HepG2 (cell line): Measurements from ENCODE around the gene GTF2F2. TPM values are rescaled to one million over a fixed set of nuclear protein-coding genes. Genes with fewer than 3 reads are reported as not detected.

Experiments used
- AHR ChIP-seq: IDR thresholded peaks from 2 replicates; pipeline ENCODE4 v1.6.1; 2018; ENCODE audit warnings: missing genetic modification reagents, missing compliant biosample characterization
- BCL6 ChIP-seq: IDR thresholded peaks from 2 replicates; pipeline ENCODE4 v1.6.1; 2016; ENCODE audit warnings: missing genetic modification reagents, missing compliant biosample characterization
- DNMT1 ChIP-seq: sonication (generic); formaldehyde crosslinking; IDR thresholded peaks from 2 replicates; pipeline ENCODE4 v1.5.1; 2020; ENCODE audit warnings: mild to moderate bottlenecking, missing genetic modification reagents
- ERF ChIP-seq: IDR thresholded peaks from 2 replicates; pipeline ENCODE4 v1.6.1; 2018; ENCODE audit warnings: missing biosample characterization, missing genetic modification reagents
- FOSL1 ChIP-seq: sonication (generic); formaldehyde crosslinking; IDR thresholded peaks from 2 replicates; pipeline ENCODE4 v1.9.0; 2021; ENCODE audit warnings: missing genetic modification reagents, borderline replicate concordance
- GATA4 ChIP-seq: sonication (generic); IDR thresholded peaks from 2 replicates; pipeline ENCODE4 v1.6.1; 2016; ENCODE audit warnings: antibody characterized with exemption, low read depth, borderline replicate concordance
- ISX ChIP-seq: sonication (generic); formaldehyde crosslinking; conservative IDR thresholded peaks from 2 replicates; pipeline ENCODE4 v1.5.0; 2020; ENCODE audit warnings: missing genetic modification reagents
- KDM5A ChIP-seq: fragments of 200-600 bp; sonication (generic); IDR thresholded peaks from 2 replicates; pipeline ENCODE4 v1.7.0; 2018; ENCODE audit warnings: antibody characterized with exemption, mild to moderate bottlenecking, low read length, borderline replicate concordance
- KLF16 ChIP-seq, 2 experiments: sonication (generic) in 1 of 2; formaldehyde crosslinking in 1 of 2; IDR thresholded peaks; 2 replicates each; pipeline versions ENCODE4 v1.6.1 to v1.8.0; 2016 to 2023; ENCODE audit warnings: missing genetic modification reagents in 2 of 2, missing compliant biosample characterization in 1 of 2
- MAF1 ChIP-seq: sonication (generic); formaldehyde crosslinking; IDR thresholded peaks from 2 replicates; pipeline ENCODE4 v1.5.0; 2020; ENCODE audit warnings: missing genetic modification reagents, borderline replicate concordance
- PAF1 ChIP-seq: IDR thresholded peaks from 2 replicates; pipeline ENCODE4 v1.6.1; 2016; ENCODE audit warnings: missing genetic modification reagents, missing compliant biosample characterization
- PHF20 ChIP-seq: sonication (generic); formaldehyde crosslinking; IDR thresholded peaks from 2 replicates; pipeline ENCODE4 v1.5.0; 2020; ENCODE audit warnings: mild to moderate bottlenecking, missing genetic modification reagents
- RFXAP ChIP-seq: sonication (generic); formaldehyde crosslinking; IDR thresholded peaks from 2 replicates; pipeline ENCODE4 v1.4.0; 2020; ENCODE audit warnings: missing genetic modification reagents, borderline replicate concordance
- SMC3 ChIP-seq: IDR thresholded peaks from 2 replicates; pipeline ENCODE4 v1.6.1; 2011; ENCODE audit warnings: low read length, improper control_type of control experiment
- TERF1 ChIP-seq: sonication (generic); formaldehyde crosslinking; IDR thresholded peaks from 2 replicates; pipeline ENCODE4 v1.8.0; 2022; ENCODE audit warnings: mild to moderate bottlenecking, missing genetic modification reagents, moderate library complexity
- ZBTB20 ChIP-seq: sonication (generic); formaldehyde crosslinking; IDR thresholded peaks from 2 replicates; pipeline ENCODE4 v1.8.1; 2023; ENCODE audit warnings: missing genetic modification reagents, low read depth, mild to moderate bottlenecking, borderline replicate concordance
- ZFP37 ChIP-seq: sonication (generic); formaldehyde crosslinking; IDR thresholded peaks from 2 replicates; pipeline ENCODE4 v1.4.0; 2020; ENCODE audit warnings: missing genetic modification reagents, borderline replicate concordance
- ZNF232 ChIP-seq: sonication (generic); formaldehyde crosslinking; IDR thresholded peaks from 2 replicates; pipeline ENCODE4 v1.4.0; 2020; ENCODE audit warnings: missing genetic modification reagents, borderline replicate concordance
- ZNF274 ChIP-seq: sonication (generic); formaldehyde crosslinking; IDR thresholded peaks from 2 replicates; pipeline ENCODE4 v1.5.1; 2020; ENCODE audit warnings: mild to moderate bottlenecking, missing genetic modification reagents
- ZNF362 ChIP-seq: sonication (generic); formaldehyde crosslinking; IDR thresholded peaks from 2 replicates; pipeline ENCODE4 v1.4.0; 2020; ENCODE audit warnings: missing genetic modification reagents, mild to moderate bottlenecking, borderline replicate concordance
- ZNF749 ChIP-seq: sonication (generic); formaldehyde crosslinking; IDR thresholded peaks from 2 replicates; pipeline ENCODE4 v1.8.0; 2022; ENCODE audit warnings: mild to moderate bottlenecking, missing genetic modification reagents, moderate library complexity, borderline replicate concordance
- ZNF75D ChIP-seq: sonication (generic); formaldehyde crosslinking; IDR thresholded peaks from 2 replicates; pipeline ENCODE4 v1.8.1; 2023; ENCODE audit warnings: missing genetic modification reagents, mild to moderate bottlenecking, borderline replicate concordance
- polyA plus RNA-seq, 8 experiments: library from polyadenylated mRNA; depleted of rRNA in 3 of 8; stranded (reverse) in 7 of 8; unstranded in 1 of 8; fragments of >200 nt; fragmentation: Illumina TruSeq in 4 of 8; extraction: Trizol in 4 of 8; gene quantifications; 2 replicates each; pipeline versions ENCODE4 v1.2.1 to v1.2.3, GENCODE V29; 2011 to 2016; ENCODE audit warnings: low read depth in 4 of 8, missing spikeins in 1 of 8, mixed read lengths in 1 of 8; ENCODE audit not compliant: insufficient read depth in 1 of 8
- total RNA-seq, 5 experiments: library from RNA; depleted of rRNA; stranded (reverse); fragments of >200 nt; fragmentation: Illumina TruSeq; extraction: Trizol; gene quantifications; 2 replicates each; pipeline ENCODE4 v1.2.3, GENCODE V29; 2016; ENCODE audit warnings: low read depth in 1 of 5
- TF ChIP-seq, protein P1 (sequence below), 2 experiments: sonication (generic) in 1 of 2; formaldehyde crosslinking in 1 of 2; IDR thresholded peaks; 2 replicates each; pipeline versions ENCODE4 v1.4.0 to v1.6.1; 2018 to 2020; ENCODE audit warnings: missing genetic modification reagents in 2 of 2, borderline replicate concordance in 1 of 2, low read depth in 1 of 2, mild to moderate bottlenecking in 1 of 2, missing biosample characterization in 1 of 2
- TF ChIP-seq, protein P2 (sequence below): sonication (generic); formaldehyde crosslinking; IDR thresholded peaks from 2 replicates; pipeline ENCODE4 v1.5.1; 2020; ENCODE audit warnings: missing genetic modification reagents, mild to moderate bottlenecking, borderline replicate concordance

Gene GTF2F2
- total and polyA plus RNA-seq, 2 of the 13 experiments (the other 11 are each of a cell fraction or from before 2014, with no cell fraction given) = 10.6 to 32.8 TPM

DNA sequence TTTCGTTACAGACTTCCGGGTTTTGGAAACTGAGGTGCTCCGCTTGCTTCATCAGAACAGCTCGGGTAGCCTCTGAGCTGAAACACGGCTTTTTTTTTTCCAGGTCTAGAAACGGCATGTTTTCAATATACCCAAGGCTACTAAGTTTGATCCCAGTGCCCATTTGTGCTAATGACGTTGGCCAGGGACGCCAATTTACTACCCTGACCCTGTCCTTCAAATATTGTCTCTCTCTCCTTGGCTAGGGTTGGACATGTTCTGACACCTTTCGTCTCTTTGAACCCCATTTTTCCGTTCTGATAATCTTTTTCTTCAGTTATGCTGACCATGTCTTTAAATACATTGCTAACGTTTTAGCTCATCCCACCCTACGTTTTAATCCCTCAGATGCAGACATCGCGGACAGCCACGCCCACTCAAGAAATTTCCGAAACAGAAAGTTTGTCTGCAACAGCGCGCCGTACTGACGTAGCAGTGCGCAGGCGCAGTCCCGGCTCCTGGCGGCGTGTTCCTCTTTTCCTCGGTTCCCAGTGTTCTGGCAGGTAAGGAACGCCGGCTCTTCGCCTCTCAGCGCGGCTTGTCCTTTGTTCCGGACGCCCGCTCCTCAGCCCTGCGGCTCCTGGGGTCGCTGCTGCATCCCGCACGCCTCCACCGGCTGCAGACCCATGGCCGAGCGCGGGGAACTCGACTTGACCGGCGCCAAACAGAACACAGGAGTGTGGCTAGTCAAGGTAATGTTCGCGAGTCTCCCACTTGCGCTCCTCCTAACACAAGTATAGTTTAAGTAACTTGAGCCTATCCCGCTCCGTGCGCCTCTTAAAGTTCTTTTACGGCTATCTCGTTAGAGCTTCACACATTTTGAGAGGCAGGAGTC is at the start of gene GTF2F2 (continued):
- TF ChIP-seq TERF1 (CRISPR knock-in tag) = no peak
- 0 out of 2 replicates have a peak, but pooled peaks have one; percentile 40 for TF ChIP-seq GATA4
- no peak for TF ChIP-seq PAF1 (CRISPR knock-in tag)
- TF ChIP-seq ZFP37 = no peak
- no peak for TF ChIP-seq ISX
- TF ChIP-seq, protein P1, sequence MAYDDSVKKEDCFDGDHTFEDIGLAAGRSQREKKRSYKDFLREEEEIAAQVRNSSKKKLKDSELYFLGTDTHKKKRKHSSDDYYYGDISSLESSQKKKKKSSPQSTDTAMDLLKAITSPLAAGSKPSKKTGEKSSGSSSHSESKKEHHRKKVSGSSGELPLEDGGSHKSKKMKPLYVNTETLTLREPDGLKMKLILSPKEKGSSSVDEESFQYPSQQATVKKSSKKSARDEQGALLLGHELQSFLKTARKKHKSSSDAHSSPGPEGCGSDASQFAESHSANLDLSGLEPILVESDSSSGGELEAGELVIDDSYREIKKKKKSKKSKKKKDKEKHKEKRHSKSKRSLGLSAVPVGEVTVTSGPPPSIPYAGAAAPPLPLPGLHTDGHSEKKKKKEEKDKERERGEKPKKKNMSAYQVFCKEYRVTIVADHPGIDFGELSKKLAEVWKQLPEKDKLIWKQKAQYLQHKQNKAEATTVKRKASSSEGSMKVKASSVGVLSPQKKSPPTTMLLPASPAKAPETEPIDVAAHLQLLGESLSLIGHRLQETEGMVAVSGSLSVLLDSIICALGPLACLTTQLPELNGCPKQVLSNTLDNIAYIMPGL (CRISPR knock-in tag; IDR thresholded peaks at IDR 0.05; ENCODE audit: borderline replicate concordance in 1 of 2, low read depth in 1 of 2) = peak in 1 of 2 experiments; percentile 81; a peak in 3 of 4 replicates
- TF ChIP-seq ZNF274 = peak; percentile 79
- TF ChIP-seq, protein P2, sequence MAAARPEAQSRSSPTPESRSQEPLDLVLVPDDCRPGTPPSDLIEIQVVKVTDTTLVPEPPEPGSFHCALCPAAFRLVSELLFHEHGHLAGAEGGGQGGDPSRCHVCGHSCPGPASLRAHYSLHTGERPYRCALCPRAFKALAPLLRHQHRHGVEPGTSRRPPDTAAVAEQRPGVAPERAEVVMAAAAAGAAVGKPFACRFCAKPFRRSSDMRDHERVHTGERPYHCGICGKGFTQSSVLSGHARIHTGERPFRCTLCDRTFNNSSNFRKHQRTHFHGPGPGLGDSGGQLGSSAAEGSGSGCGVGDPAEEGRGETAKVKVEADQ (CRISPR knock-in tag) = peak; percentile 43; the same call in 1 of the 2 replicates
- no peak for TF ChIP-seq DNMT1
- TF ChIP-seq ZNF232 (CRISPR knock-in tag) = peak; percentile 35; the same call in 1 of the 2 replicates
- TF ChIP-seq ZBTB20 = 0 out of 2 replicates have a peak, but pooled peaks have one; percentile 61
- no peak for TF ChIP-seq ZNF362
- no peak for TF ChIP-seq MAF1 (CRISPR knock-in tag)
- 0 out of 2 replicates have a peak, but pooled peaks have one; percentile 46 for TF ChIP-seq RFXAP (CRISPR knock-in tag)
- TF ChIP-seq ZNF749 (CRISPR knock-in tag) = no peak
- TF ChIP-seq BCL6 (CRISPR knock-in tag) = no peak
- peak in 1 of 2 experiments; percentile 89; a peak in 2 of 4 replicates for TF ChIP-seq KLF16 (CRISPR knock-in tag; IDR thresholded peaks at IDR 0.05)
- TF ChIP-seq FOSL1 (CRISPR knock-in tag) = no peak
- TF ChIP-seq SMC3 = no peak
- TF ChIP-seq PHF20 (CRISPR knock-in tag) = peak; percentile 90
- no peak for TF ChIP-seq ZNF75D
- peak; percentile 65 for TF ChIP-seq ERF (CRISPR knock-in tag)
- 0 out of 2 replicates have a peak, but pooled peaks have one; percentile 72 for TF ChIP-seq AHR (CRISPR knock-in tag)
- TF ChIP-seq KDM5A = peak; percentile 95
